SK-N-SH (cell line): ENCODE results near the gene ADAMTS17. TPM values are rescaled to one million over a fixed set of nuclear protein-coding genes. Genes with fewer than 3 reads are reported as not detected.

Experiments used
- CTCF ChIA-PET: fragments of 300-600, 350-600 bp; formaldehyde crosslinking; extraction: SDS; loops from one replicate; lab custom pipeline; 2021; lab: Yijun Ruan, JAX
- POLR2A ChIA-PET: fragments of 350-600 bp; sonication (Branson Sonifier 250); formaldehyde crosslinking; extraction: SDS; loops from one replicate; lab custom pipeline; 2020; ENCODE audit warnings: antibody characterized with exemption, inconsistent platforms; lab: Yijun Ruan, JAX
- DNase-seq: peaks from one replicate; pipeline ENCODE4 v3.0.0; 2012
- H2AFZ ChIP-seq: fragments of 200-600 bp; sonication (generic); 2 replicates; pipeline ENCODE4 v1.8.1; 2016; ENCODE audit warnings: antibody characterized with exemption, mild to moderate bottlenecking, low read depth
- H3F3A ChIP-seq: fragments of 200-600 bp; sonication (generic); replicated peaks from 2 replicates; pipeline ENCODE3; 2016; ENCODE audit warnings: antibody characterized with exemption, mild to moderate bottlenecking; ENCODE audit not compliant: insufficient read depth
- H3K27ac ChIP-seq, 2 experiments: fragments of 200-500 bp in 1 of 2; fragments of 200-600 bp in 1 of 2; sonication (Bioruptor generic) in 1 of 2; sonication (generic), shearing (Covaris generic) in 1 of 2; 2 replicates each; pipeline versions ENCODE4 v1.5.1 to v1.6.1; 2014 to 2016; ENCODE audit warnings: low read depth in 2 of 2, inconsistent platforms in 1 of 2, low read length in 1 of 2, mild to moderate bottlenecking in 1 of 2, mixed read lengths in 1 of 2
- H3K27me3 ChIP-seq: fragments of 200-600 bp; sonication (generic), shearing (Covaris generic); 2 replicates; pipeline ENCODE4 v1.6.1; 2016; ENCODE audit warnings: mixed run types; ENCODE audit not compliant: insufficient read depth
- H3K36me3 ChIP-seq, 2 experiments: fragments of 200-500 bp in 1 of 2; fragments of 200-600 bp in 1 of 2; sonication (Bioruptor generic) in 1 of 2; sonication (generic) in 1 of 2; replicated peaks in 1 of 2; 2 replicates each; pipeline versions ENCODE3 to v1.5.1; 2014 to 2016; ENCODE audit warnings: low read length in 1 of 2, mild to moderate bottlenecking in 1 of 2; ENCODE audit not compliant: insufficient read depth in 2 of 2, control insufficient read depth in 1 of 2
- H3K4me1 ChIP-seq, 2 experiments: fragments of 200-500 bp in 1 of 2; fragments of 200-600 bp in 1 of 2; sonication (Bioruptor generic) in 1 of 2; sonication (generic), shearing (Covaris generic) in 1 of 2; 2 replicates each; pipeline versions ENCODE4 v1.5.1 to v1.6.1; 2014 to 2016; ENCODE audit warnings: low read depth in 1 of 2, low read length in 1 of 2, mixed run types in 1 of 2; ENCODE audit not compliant: insufficient read depth in 2 of 2, control insufficient read depth in 1 of 2
- H3K4me2 ChIP-seq: fragments of 200-600 bp; sonication (generic), shearing (Covaris generic); 2 replicates; pipeline ENCODE4 v1.6.1; 2017; ENCODE audit warnings: mixed run types
- H3K4me3 ChIP-seq, 2 experiments: fragments of 200-500 bp in 1 of 2; fragments of 200-600 bp in 1 of 2; sonication (Bioruptor generic) in 1 of 2; sonication (generic), shearing (Covaris generic) in 1 of 2; 2 replicates each; pipeline versions ENCODE4 v1.5.1 to v1.8.1; 2014 to 2016; ENCODE audit warnings: low read depth in 2 of 2, inconsistent platforms in 1 of 2, low read length in 1 of 2, mild to moderate bottlenecking in 1 of 2, mixed read lengths in 1 of 2, moderate library complexity in 1 of 2
- H3K79me2 ChIP-seq: fragments of 200-600 bp; sonication (generic); 2 replicates; pipeline ENCODE4 v1.8.1; 2017; ENCODE audit warnings: mild to moderate bottlenecking; ENCODE audit not compliant: insufficient read depth
- H3K9ac ChIP-seq: fragments of 200-600 bp; sonication (generic); 2 replicates; pipeline ENCODE4 v1.6.1; 2017; ENCODE audit warnings: mixed run types
- H3K9me2 ChIP-seq: fragments of 200-600 bp; sonication (generic); 2 replicates; pipeline ENCODE4 v1.6.1; 2017; ENCODE audit warnings: mixed run types
- H3K9me3 ChIP-seq: fragments of 200-600 bp; sonication (generic); 2 replicates; pipeline ENCODE4 v1.6.1; 2017; ENCODE audit warnings: mixed run types, mild to moderate bottlenecking, moderate library complexity
- H4K20me1 ChIP-seq: fragments of 200-600 bp; sonication (generic); 2 replicates; pipeline ENCODE4 v1.6.1; 2017; ENCODE audit warnings: mild to moderate bottlenecking, mixed run types; ENCODE audit not compliant: insufficient read depth
- CHD2 ChIP-seq: fragments of 150-350 bp; IDR thresholded peaks from 2 replicates; pipeline ENCODE4 v1.6.1; 2018; ENCODE audit warnings: low read length; ENCODE audit not compliant: partially characterized antibody
- CTCF ChIP-seq: fragments of 200-600 bp; sonication (generic); IDR thresholded peaks from 2 replicates; pipeline ENCODE4 v1.6.1; 2017; ENCODE audit warnings: antibody characterized with exemption, mild to moderate bottlenecking, moderate library complexity
- ELF1 ChIP-seq: IDR thresholded peaks from 2 replicates; pipeline ENCODE4 v1.4.0; 2012
- EP300 ChIP-seq, 2 experiments: IDR thresholded peaks; 2 replicates each; pipeline versions ENCODE4 v1.4.0 to v1.6.1; 2012; ENCODE audit warnings: borderline replicate concordance in 1 of 2, low read depth in 1 of 2, low read length in 1 of 2
- EZH2phosphoT487 ChIP-seq: fragments of 200-600 bp; sonication (generic); IDR thresholded peaks from 2 replicates; pipeline ENCODE4 v1.6.1; 2017; ENCODE audit warnings: low read depth, mixed run types, mild to moderate bottlenecking, antibody characterized with exemption, moderate library complexity, borderline replicate concordance
- FOXJ3 ChIP-seq: sonication (generic); formaldehyde crosslinking; IDR thresholded peaks from 2 replicates; pipeline ENCODE4 v1.5.1; 2020; ENCODE audit warnings: mild to moderate bottlenecking, missing genetic modification reagents
- GABPA ChIP-seq: IDR thresholded peaks from 2 replicates; pipeline ENCODE4 v1.4.0; 2012; ENCODE audit warnings: low read depth, mild to moderate bottlenecking
- GATA2 ChIP-seq: sonication (generic); formaldehyde crosslinking; IDR thresholded peaks from 2 replicates; pipeline ENCODE4 v1.5.0; 2020; ENCODE audit warnings: mild to moderate bottlenecking, missing genetic modification reagents
- IRF3 ChIP-seq: fragments of 150-350 bp; IDR thresholded peaks from 2 replicates; pipeline ENCODE4 v1.6.1; 2016; ENCODE audit warnings: mild to moderate bottlenecking, low read depth, low read length
- JUND ChIP-seq: IDR thresholded peaks from 2 replicates; pipeline ENCODE4 v1.4.0; 2012
- NFIC ChIP-seq: IDR thresholded peaks from 2 replicates; pipeline ENCODE4 v1.4.0; 2012; ENCODE audit warnings: borderline replicate concordance
- NRF1 ChIP-seq: IDR thresholded peaks from 2 replicates; pipeline ENCODE4 v1.6.1; 2012; ENCODE audit warnings: low read depth, mild to moderate bottlenecking, low read length
- POLR2AphosphoS5 ChIP-seq: IDR thresholded peaks from 2 replicates; pipeline ENCODE4 v1.6.1; 2012; ENCODE audit warnings: low read depth, low read length
- REST ChIP-seq: IDR thresholded peaks from 2 replicates; pipeline ENCODE4 v1.6.1; 2012; ENCODE audit warnings: mild to moderate bottlenecking, low read depth, low read length, moderate library complexity
- RFX5 ChIP-seq: IDR thresholded peaks from 2 replicates; pipeline ENCODE4 v1.6.1; 2012; ENCODE audit warnings: mild to moderate bottlenecking, improper control_type of control experiment, low read length
- RXRA ChIP-seq: IDR thresholded peaks from 2 replicates; pipeline ENCODE4 v1.4.0; 2012; ENCODE audit warnings: low read depth, mild to moderate bottlenecking, borderline replicate concordance
- SIN3A ChIP-seq: IDR thresholded peaks from 2 replicates; pipeline ENCODE4 v1.6.1; 2012; ENCODE audit warnings: low read depth, mild to moderate bottlenecking, low read length, moderate library complexity, borderline replicate concordance
- SMC3 ChIP-seq: IDR thresholded peaks from 2 replicates; pipeline ENCODE4 v1.6.1; 2012; ENCODE audit warnings: low read depth, low read length, improper control_type of control experiment
- TAF1 ChIP-seq: IDR thresholded peaks from 2 replicates; pipeline ENCODE4 v1.6.1; 2012; ENCODE audit warnings: low read depth, mild to moderate bottlenecking, low read length, moderate library complexity, borderline replicate concordance
- TEAD4 ChIP-seq: IDR thresholded peaks from 2 replicates; pipeline ENCODE4 v1.4.0; 2012; ENCODE audit warnings: mild to moderate bottlenecking, borderline replicate concordance; ENCODE audit not compliant: insufficient read depth
- USF1 ChIP-seq: IDR thresholded peaks from 2 replicates; pipeline ENCODE4 v1.4.0; 2012; ENCODE audit warnings: low read depth, borderline replicate concordance
- USF2 ChIP-seq: fragments of 150-350 bp; IDR thresholded peaks from 2 replicates; pipeline ENCODE4 v1.6.1; 2017; ENCODE audit warnings: antibody characterized with exemption, low read length, low read depth, borderline replicate concordance
- YY1 ChIP-seq: IDR thresholded peaks from 2 replicates; pipeline ENCODE4 v1.4.0; 2012; ENCODE audit warnings: low read depth, mild to moderate bottlenecking
- ZBTB33 ChIP-seq: IDR thresholded peaks from 2 replicates; pipeline ENCODE4 v1.4.0; 2012; ENCODE audit warnings: low read depth, borderline replicate concordance
- WGBS: methylation state at CpG from one replicate; pipeline ENCODE4 v1.1.6; 2017; ENCODE audit warnings: low lambda C conversion rate; 5-methylcytosine and 5-hydroxymethylcytosine counted together
- polyA plus RNA-seq, 3 experiments: library from polyadenylated mRNA; depleted of rRNA; stranded (reverse); fragments of >200 nt; gene quantifications; 2 replicates each; pipeline ENCODE4 v1.2.3, GENCODE V29; 2012

The ADAMTS17 gene
- polyA plus RNA-seq, 1 of the 3 experiments (the other 2 are of a cell fraction), result not detected

- no peaks in the 10 kb centered on the region for H3K36me3 ChIP-seq
- H3K27ac ChIP-seq, result peak overlapping the region in 1 of 2 experiments; percentile 91; a peak in 2 of 4 replicates
- H4K20me1 ChIP-seq, result no peaks in the 10 kb centered on the region
- no peak overlapping the region for H3K9ac ChIP-seq
- no peaks in the 10 kb centered on the region for H3K79me2 ChIP-seq
- no peaks in the 10 kb centered on the region for H3K9me2 ChIP-seq
- H3K4me2 ChIP-seq, result no peak overlapping the region
- H2AFZ ChIP-seq, result no peak overlapping the region
- WGBS, result 7% methylated on average over 5 of the region's 5 CpGs
- ChIA-PET CTCF (interaction anchor here (0.6 to 1.7 kb wide), 3 partner anchors 138 to 144 kb away, joined by 3 to 6 read pairs (median 3); partner anchors contain the start of gene ADAMTS17), POLR2A (interaction anchor here (0.9 kb wide), 1 partner anchor 92 kb away, joined by 3 read pairs; no protein-coding TSS in a partner anchor)
- H3F3A ChIP-seq, result no peaks in the 10 kb centered on the region
- no peak overlapping the region for H3K4me3 ChIP-seq
- peak; percentile 81 for DNase-seq
- no peaks in the 10 kb centered on the region for H3K9me3 ChIP-seq
- H3K27me3 ChIP-seq, result no peaks in the 10 kb centered on the region
- peaks cover 0 to 41% of the 10 kb centered on the region in 2 experiments; a peak in 2 of 4 replicates for H3K4me1 ChIP-seq
- no peak for TF ChIP-seq CTCF
- no peak for TF ChIP-seq POLR2AphosphoS5
- no peak for TF ChIP-seq SIN3A
- no peak for TF ChIP-seq JUND
- no peak for TF ChIP-seq RFX5
- TF ChIP-seq USF1, result no peak
- no peak for TF ChIP-seq TEAD4
- no peak for TF ChIP-seq ZBTB33
- no peak for TF ChIP-seq YY1
- TF ChIP-seq EZH2phosphoT487, result no peak
- TF ChIP-seq EP300 (IDR thresholded peaks at IDR 0.05; ENCODE audit: borderline replicate concordance in 1 of 2, low read depth in 1 of 2, low read length in 1 of 2), result peak in 1 of 2 experiments; percentile 94; a peak in 2 of 4 replicates
- no peak for TF ChIP-seq REST
- no peak for TF ChIP-seq ELF1
- peak; percentile 82 for TF ChIP-seq GATA2 (CRISPR knock-in tag)
- TF ChIP-seq CHD2, result peak; percentile 69
- no peak for TF ChIP-seq NRF1
- no peak for TF ChIP-seq NFIC
- no peak for TF ChIP-seq IRF3
- TF ChIP-seq TAF1, result no peak
- no peak for TF ChIP-seq RXRA
- TF ChIP-seq GABPA, result no peak
- TF ChIP-seq FOXJ3 (CRISPR knock-in tag), result peak; percentile 80
- TF ChIP-seq USF2, result no peak
- TF ChIP-seq SMC3, result no peak
These were observed 143.3 kb downstream of the ADAMTS17 start for GRCh38 chr15:100198442-100198841.
